Uterus (tissue), 4 donors: Measurements from ENCODE around the gene PAXIP1. TPM values are rescaled to one million over a fixed set of nuclear protein-coding genes. Genes with fewer than 3 reads are reported as not detected.

Experiments used
- DNase-seq, 2 donors: peaks; one replicate each; pipeline ENCODE4 v3.0.0-alpha.2; 2019 to 2020
- H3K27ac ChIP-seq, 2 donors: fragments of 200-600 bp; sonication (generic); 1 replicate in 1 of 2; 2 replicates in 1 of 2; pipeline ENCODE4 v1.5.1; 2016 to 2018
- H3K27me3 ChIP-seq, 2 donors: fragments of 200-600 bp; sonication (generic); one replicate each; pipeline ENCODE4 v1.5.1; 2018 to 2019; ENCODE audit warnings: control low read depth in 1 of 2
- H3K36me3 ChIP-seq, 2 donors: fragments of 200-600 bp; sonication (generic); one replicate each; pipeline ENCODE4 v1.5.1; 2019; ENCODE audit warnings: control low read depth in 1 of 2
- H3K4me1 ChIP-seq, 2 donors: fragments of 200-600 bp; sonication (generic); one replicate each; pipeline ENCODE4 v1.5.1; 2018 to 2019; ENCODE audit warnings: control low read depth in 1 of 2
- H3K4me3 ChIP-seq, 2 donors: fragments of 200-600 bp; sonication (generic); 1 replicate in 1 of 2; 2 replicates in 1 of 2; pipeline ENCODE4 v1.5.1; 2018 to 2019; ENCODE audit warnings: mild to moderate bottlenecking in 1 of 2
- H3K9me3 ChIP-seq, 2 donors: fragments of 200-600 bp; sonication (generic); one replicate each; pipeline ENCODE4 v1.5.1; 2019; ENCODE audit warnings: control low read depth in 1 of 2
- CTCF ChIP-seq, 4 experiments: fragments of 200-600 bp in 2 of 4; fragments of 450-650 bp in 2 of 4; sonication (generic) in 2 of 4; IDR thresholded peaks; one replicate each; pipeline ENCODE4 v1.5.1; 2016 to 2019; ENCODE audit warnings: antibody characterized with exemption in 4 of 4, mild to moderate bottlenecking in 2 of 4, moderate library complexity in 1 of 4
- POLR2A ChIP-seq, 2 donors: fragments of 450-650 bp; IDR thresholded peaks; one replicate each; pipeline ENCODE4 v1.6.1; 2016; ENCODE audit warnings: antibody characterized with exemption in 2 of 2, mild to moderate bottlenecking in 1 of 2, moderate library complexity in 1 of 2
- intact Hi-C: fragments of 100-400 bp; cut with DNase I; formaldehyde crosslinking; loops from one replicate; pipeline ENCODE4 v1.15.1; 2023; ENCODE audit warnings: low total_unique reads
- total RNA-seq, 4 donors: library from RNA; depleted of rRNA in 3 of 4; stranded (reverse); fragments of >200 nt in 3 of 4; gene quantifications; one replicate each; pipeline versions ENCODE4 v1.1.0 to v1.2.4, GENCODE V29; 2014 to 2023
- donor health status: DM: yes; HTN: yes; CAD: no.

PAXIP1 gene
- total RNA-seq, 4 donors from 2014 or later, result 11.2 to 22.5 (median 17.3) TPM

- H3K27ac ChIP-seq, result no peak overlapping the region
- peaks cover 0 to 3% of the 10 kb centered on the region in 2 donors for H3K27me3 ChIP-seq
- no peak for DNase-seq
- intact Hi-C loops, result no loop called here
- H3K4me1 ChIP-seq, result no peaks in the 10 kb centered on the region
- H3K4me3 ChIP-seq, result no peak overlapping the region
- H3K9me3 ChIP-seq, result no peaks in the 10 kb centered on the region
- no peaks in the 10 kb centered on the region for H3K36me3 ChIP-seq
- TF ChIP-seq POLR2A (IDR thresholded peaks at IDR 0.05), result no peak
- TF ChIP-seq CTCF (IDR thresholded peaks at IDR 0.05), result no peak
Measured at GRCh38 chr7:154910125-154910524, 92.8 kb downstream of the PAXIP1 start.

- intact Hi-C loops, result no loop called here
- TF ChIP-seq POLR2A (IDR thresholded peaks at IDR 0.05) (no peak), CTCF (IDR thresholded peaks at IDR 0.05) (no peak)
Measured at GRCh38 chr7:154909241-154910105, 93.5 kb downstream of the PAXIP1 start.

GRCh38 chr7:154907651-154908620 is 95.0 kb downstream of the PAXIP1 start:
- H3K36me3 ChIP-seq, result no peaks in the 10 kb centered on the region
- intact Hi-C loops, result no loop called here
- H3K27ac ChIP-seq, result no peak overlapping the region
- no peaks in the 10 kb centered on the region for H3K27me3 ChIP-seq
- no peak for DNase-seq
- TF ChIP-seq POLR2A (IDR thresholded peaks at IDR 0.05) (no peak), CTCF (IDR thresholded peaks at IDR 0.05) (no peak)
- H3K9me3 ChIP-seq, result no peaks in the 10 kb centered on the region
- H3K4me3 ChIP-seq, result no peak overlapping the region
- H3K4me1 ChIP-seq, result no peaks in the 10 kb centered on the region

More at GRCh38 chr7:154909241-154910105, 93.5 kb downstream of the PAXIP1 start:
- peaks cover 0 to 3% of the 10 kb centered on the region in 2 donors for H3K27me3 ChIP-seq
- no peaks in the 10 kb centered on the region for H3K36me3 ChIP-seq
- H3K4me1 ChIP-seq, result no peaks in the 10 kb centered on the region
- no peaks in the 10 kb centered on the region for H3K9me3 ChIP-seq
- H3K27ac ChIP-seq, result no peak overlapping the region
- no peak for DNase-seq
- no peak overlapping the region for H3K4me3 ChIP-seq

GRCh38 chr7:154906736-154907355 is 96.1 kb downstream of the PAXIP1 start:
- intact Hi-C loops, result no loop called here
- Histone ChIP-seq H3K27ac (no peak overlapping the region), H3K9me3 (no peaks in the 10 kb centered on the region), H3K4me1 (no peaks in the 10 kb centered on the region), H3K36me3 (no peaks in the 10 kb centered on the region), H3K4me3 (no peak overlapping the region), H3K27me3 (no peaks in the 10 kb centered on the region)
- TF ChIP-seq POLR2A (IDR thresholded peaks at IDR 0.05), result no peak
- TF ChIP-seq CTCF (IDR thresholded peaks at IDR 0.05), result no peak
- no peak for DNase-seq
